ENCODE results near the gene BRINP1.

Gene BRINP1

GRCh38 chr9:119284118-119284517 is 85.1 kb downstream of the BRINP1 start:
- DNase-seq (ENCODE audit: insufficient read length, low spot score) (no peak), FAIRE-seq (no peak)
- TF ChIP-seq POU2F2 (IDR thresholded peaks at IDR 0.05; ENCODE audit: low read depth, low read length) (no peak), POLR2A (IDR thresholded peaks at IDR 0.05; ENCODE audit: low read depth, low read length) (no peak)

GRCh38 chr9:119283078-119283794 is 86.0 kb downstream of the BRINP1 start:
- no peak for DNase-seq (ENCODE audit: insufficient read length, low spot score)
- no peak for TF ChIP-seq POLR2A (IDR thresholded peaks at IDR 0.05; ENCODE audit: low read depth, low read length)
- no peak for TF ChIP-seq POU2F2 (IDR thresholded peaks at IDR 0.05; ENCODE audit: low read depth, low read length)
- no peak for TF ChIP-seq SPI1 (IDR thresholded peaks at IDR 0.05; ENCODE audit: low read depth, low read length)
- TF ChIP-seq POLR2AphosphoS5 (IDR thresholded peaks at IDR 0.05; ENCODE audit: low read depth, low read length): no peak
- no peak for TF ChIP-seq TAF1 (IDR thresholded peaks at IDR 0.05; ENCODE audit: low read depth, low read length)
- no peak for FAIRE-seq

- DNase-seq (ENCODE audit: insufficient read length, low spot score): no peak
- no peak for TF ChIP-seq POLR2AphosphoS5 (IDR thresholded peaks at IDR 0.05; ENCODE audit: low read depth, low read length)
- no peak for TF ChIP-seq POU2F2 (IDR thresholded peaks at IDR 0.05; ENCODE audit: low read depth, low read length)
- no peak for TF ChIP-seq TAF1 (IDR thresholded peaks at IDR 0.05; ENCODE audit: low read depth, low read length)
- no peak for TF ChIP-seq SPI1 (IDR thresholded peaks at IDR 0.05; ENCODE audit: low read depth, low read length)
- no peak for TF ChIP-seq POLR2A (IDR thresholded peaks at IDR 0.05; ENCODE audit: low read depth, low read length)
- TF ChIP-seq PAX5 (IDR thresholded peaks at IDR 0.05; ENCODE audit: insufficient read depth, low read length, severe bottlenecking): no peak
- no peak for FAIRE-seq
These were observed 86.7 kb downstream of the BRINP1 start for GRCh38 chr9:119282476-119283077.

GRCh38 chr9:119280740-119281485 is 88.3 kb downstream of the BRINP1 start:
- DNase-seq (ENCODE audit: insufficient read length, low spot score) (no peak), FAIRE-seq (no peak)
- TF ChIP-seq POLR2AphosphoS5 (IDR thresholded peaks at IDR 0.05; ENCODE audit: low read depth, low read length) (no peak), TAF1 (IDR thresholded peaks at IDR 0.05; ENCODE audit: low read depth, low read length) (no peak), POU2F2 (IDR thresholded peaks at IDR 0.05; ENCODE audit: low read depth, low read length) (no peak), SPI1 (IDR thresholded peaks at IDR 0.05; ENCODE audit: low read depth, low read length) (no peak), POLR2A (IDR thresholded peaks at IDR 0.05; ENCODE audit: low read depth, low read length) (no peak), PAX5 (IDR thresholded peaks at IDR 0.05; ENCODE audit: insufficient read depth, low read length, severe bottlenecking) (no peak)

GRCh38 chr9:119278171-119278570 is 91.1 kb downstream of the BRINP1 start:
- DNase-seq (ENCODE audit: insufficient read length, low spot score) (no peak), FAIRE-seq (no peak)
- no peak for TF ChIP-seq SPI1 (IDR thresholded peaks at IDR 0.05; ENCODE audit: low read depth, low read length)
- no peak for TF ChIP-seq POLR2AphosphoS5 (IDR thresholded peaks at IDR 0.05; ENCODE audit: low read depth, low read length)
- TF ChIP-seq PAX5 (IDR thresholded peaks at IDR 0.05; ENCODE audit: insufficient read depth, low read length, severe bottlenecking): no peak
- TF ChIP-seq POU2F2 (IDR thresholded peaks at IDR 0.05; ENCODE audit: low read depth, low read length): no peak
- TF ChIP-seq TAF1 (IDR thresholded peaks at IDR 0.05; ENCODE audit: low read depth, low read length): no peak
- TF ChIP-seq POLR2A (IDR thresholded peaks at IDR 0.05; ENCODE audit: low read depth, low read length): no peak

GRCh38 chr9:119273984-119274665 is 95.1 kb downstream of the BRINP1 start:
- DNase-seq (ENCODE audit: insufficient read length, low spot score) (no peak), FAIRE-seq (no peak)
- TF ChIP-seq POU2F2 (IDR thresholded peaks at IDR 0.05; ENCODE audit: low read depth, low read length): no peak
- no peak for TF ChIP-seq PAX5 (IDR thresholded peaks at IDR 0.05; ENCODE audit: insufficient read depth, low read length, severe bottlenecking)
- TF ChIP-seq TAF1 (IDR thresholded peaks at IDR 0.05; ENCODE audit: low read depth, low read length): no peak
- TF ChIP-seq POLR2A (IDR thresholded peaks at IDR 0.05; ENCODE audit: low read depth, low read length): no peak
- no peak for TF ChIP-seq POLR2AphosphoS5 (IDR thresholded peaks at IDR 0.05; ENCODE audit: low read depth, low read length)
- TF ChIP-seq SPI1 (IDR thresholded peaks at IDR 0.05; ENCODE audit: low read depth, low read length): no peak

GRCh38 chr9:119273325-119273904 is 95.8 kb downstream of the BRINP1 start:
- TF ChIP-seq SPI1 (IDR thresholded peaks at IDR 0.05; ENCODE audit: low read depth, low read length) (no peak), TAF1 (IDR thresholded peaks at IDR 0.05; ENCODE audit: low read depth, low read length) (no peak), PAX5 (IDR thresholded peaks at IDR 0.05; ENCODE audit: insufficient read depth, low read length, severe bottlenecking) (no peak), POU2F2 (IDR thresholded peaks at IDR 0.05; ENCODE audit: low read depth, low read length) (no peak), POLR2A (IDR thresholded peaks at IDR 0.05; ENCODE audit: low read depth, low read length) (no peak), POLR2AphosphoS5 (IDR thresholded peaks at IDR 0.05; ENCODE audit: low read depth, low read length) (no peak)
- no peak for FAIRE-seq
- DNase-seq (ENCODE audit: insufficient read length, low spot score): no peak

- DNase-seq (ENCODE audit: insufficient read length, low spot score) (no peak), FAIRE-seq (no peak)
- TF ChIP-seq SPI1 (IDR thresholded peaks at IDR 0.05; ENCODE audit: low read depth, low read length): no peak
- TF ChIP-seq POU2F2 (IDR thresholded peaks at IDR 0.05; ENCODE audit: low read depth, low read length): no peak
- no peak for TF ChIP-seq POLR2AphosphoS5 (IDR thresholded peaks at IDR 0.05; ENCODE audit: low read depth, low read length)
- no peak for TF ChIP-seq PAX5 (IDR thresholded peaks at IDR 0.05; ENCODE audit: insufficient read depth, low read length, severe bottlenecking)
- no peak for TF ChIP-seq POLR2A (IDR thresholded peaks at IDR 0.05; ENCODE audit: low read depth, low read length)
- no peak for TF ChIP-seq TAF1 (IDR thresholded peaks at IDR 0.05; ENCODE audit: low read depth, low read length)
These were observed 96.6 kb downstream of the BRINP1 start for GRCh38 chr9:119272500-119273211.
